OCI-LY7 (cell line): ENCODE measurements around the gene KIFC3.

Source experiments
- EZH2phosphoT487 ChIP-seq: fragments of 200-600 bp; sonication (generic); IDR thresholded peaks from 2 replicates; pipeline ENCODE4 v1.6.1; 2018; ENCODE audit warnings: low read depth, borderline replicate concordance, mild to moderate bottlenecking, mixed run types, antibody characterized with exemption, low read length, moderate library complexity, mixed read lengths
- TF ChIP-seq, protein P1 (sequence below): fragments of 200-600 bp; sonication (generic); conservative IDR thresholded peaks from 2 replicates; pipeline ENCODE4 v1.5.1; 2014; ENCODE audit warnings: mild to moderate bottlenecking, antibody characterized with exemption, low read length, moderate library complexity, mixed read lengths

DNA sequence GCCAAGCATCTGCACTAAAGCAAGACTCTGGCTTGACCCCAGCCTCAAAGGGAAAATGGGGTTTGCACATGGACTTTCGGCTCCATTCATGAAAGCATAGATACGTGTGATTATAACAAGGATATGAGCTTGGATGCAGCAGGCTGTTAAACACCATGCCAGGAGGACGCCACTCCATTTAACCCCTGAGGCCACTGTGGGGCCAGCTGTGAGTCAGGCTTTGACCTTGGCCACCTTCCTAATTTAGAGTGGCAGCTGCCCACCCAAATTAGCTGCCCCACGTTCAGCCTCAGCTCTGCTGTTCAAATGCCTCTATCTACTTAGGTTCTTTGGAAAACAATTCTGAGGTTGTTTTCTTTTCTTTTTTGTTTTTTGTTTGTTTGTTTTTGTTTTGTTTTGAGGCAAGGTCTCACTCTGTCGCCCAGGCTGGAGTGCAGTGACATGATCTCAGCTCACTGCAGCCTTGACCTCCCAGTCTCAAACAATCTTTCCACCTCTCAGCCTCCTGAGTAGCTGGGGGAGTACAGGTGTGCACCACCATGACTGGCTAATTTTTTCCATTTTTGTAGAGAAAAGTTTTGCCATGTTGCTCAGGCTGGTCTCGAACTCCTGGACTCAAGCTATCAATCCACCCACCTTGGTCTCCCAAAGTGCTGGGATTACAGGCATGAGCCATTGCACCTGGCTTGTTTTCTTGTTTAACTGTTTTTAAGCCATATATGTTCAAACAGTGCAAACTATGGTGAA lies 23.2 kb upstream of the KIFC3 start:
- TF ChIP-seq, protein P1, sequence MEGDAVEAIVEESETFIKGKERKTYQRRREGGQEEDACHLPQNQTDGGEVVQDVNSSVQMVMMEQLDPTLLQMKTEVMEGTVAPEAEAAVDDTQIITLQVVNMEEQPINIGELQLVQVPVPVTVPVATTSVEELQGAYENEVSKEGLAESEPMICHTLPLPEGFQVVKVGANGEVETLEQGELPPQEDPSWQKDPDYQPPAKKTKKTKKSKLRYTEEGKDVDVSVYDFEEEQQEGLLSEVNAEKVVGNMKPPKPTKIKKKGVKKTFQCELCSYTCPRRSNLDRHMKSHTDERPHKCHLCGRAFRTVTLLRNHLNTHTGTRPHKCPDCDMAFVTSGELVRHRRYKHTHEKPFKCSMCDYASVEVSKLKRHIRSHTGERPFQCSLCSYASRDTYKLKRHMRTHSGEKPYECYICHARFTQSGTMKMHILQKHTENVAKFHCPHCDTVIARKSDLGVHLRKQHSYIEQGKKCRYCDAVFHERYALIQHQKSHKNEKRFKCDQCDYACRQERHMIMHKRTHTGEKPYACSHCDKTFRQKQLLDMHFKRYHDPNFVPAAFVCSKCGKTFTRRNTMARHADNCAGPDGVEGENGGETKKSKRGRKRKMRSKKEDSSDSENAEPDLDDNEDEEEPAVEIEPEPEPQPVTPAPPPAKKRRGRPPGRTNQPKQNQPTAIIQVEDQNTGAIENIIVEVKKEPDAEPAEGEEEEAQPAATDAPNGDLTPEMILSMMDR = no peak
- TF ChIP-seq EZH2phosphoT487 = no peak
